ENCODE data around the gene SETDB1.
"Not testable (repeated sequence)": the region's sequence is repeated elsewhere in the genome, so short reads cannot be mapped to it uniquely, and the experiment has no call there.

Gene SETDB1

GRCh38 chr1:150926097-150926741, at the start of gene SETDB1:
Gene SETDB1, plus strand, starts transcription at chr1:150926363. Its CDS starts 1,352 bp downstream, at chr1:150927715.
- DNase-seq (ENCODE audit: low spot score), result peak; percentile 98

- DNase-seq (ENCODE audit: low spot score), result not testable (repeated sequence)
These were observed 47.2 kb upstream of the SETDB1 start for GRCh38 chr1:150878931-150879330.

- no peak for DNase-seq (ENCODE audit: low spot score)
These were observed 44.7 kb upstream of the SETDB1 start for GRCh38 chr1:150881331-150882070.

- not testable (repeated sequence) for DNase-seq (ENCODE audit: low spot score)
These were observed 43.0 kb upstream of the SETDB1 start for GRCh38 chr1:150883121-150883520.

GRCh38 chr1:150887018-150887417, 39.1 kb upstream of the SETDB1 start, which contains the start of gene CTXND2:
Gene CTXND2, plus strand, starts transcription at chr1:150887136. Its CDS starts 25,179 bp downstream, at chr1:150912315.
- no peak for DNase-seq (ENCODE audit: low spot score)

- no peak for DNase-seq (ENCODE audit: low spot score)
These were observed 37.4 kb upstream of the SETDB1 start for GRCh38 chr1:150888727-150889126.

GRCh38 chr1:150890033-150890416, 36.1 kb upstream of the SETDB1 start:
- DNase-seq (ENCODE audit: low spot score), result peak; percentile 32

- DNase-seq (ENCODE audit: low spot score), result no peak
These were observed 32.7 kb upstream of the SETDB1 start for GRCh38 chr1:150893336-150893913.

- no peak for DNase-seq (ENCODE audit: low spot score)
These were observed 30.5 kb upstream of the SETDB1 start for GRCh38 chr1:150895618-150896017.

- not testable (repeated sequence) for DNase-seq (ENCODE audit: low spot score)
These were observed 26.4 kb upstream of the SETDB1 start for GRCh38 chr1:150899795-150900194.

GRCh38 chr1:150902346-150902745, 23.8 kb upstream of the SETDB1 start:
- DNase-seq (ENCODE audit: low spot score), result no peak

GRCh38 chr1:150902751-150903150, 23.4 kb upstream of the SETDB1 start:
- no peak for DNase-seq (ENCODE audit: low spot score)

- no peak for DNase-seq (ENCODE audit: low spot score)
These were observed 20.9 kb upstream of the SETDB1 start for GRCh38 chr1:150905301-150905700.

GRCh38 chr1:150906329-150906728, 19.8 kb upstream of the SETDB1 start:
- DNase-seq (ENCODE audit: low spot score), result no peak

- no peak for DNase-seq (ENCODE audit: low spot score)
These were observed 19.4 kb upstream of the SETDB1 start for GRCh38 chr1:150906813-150907212.

- DNase-seq (ENCODE audit: low spot score), result no peak
These were observed 16.5 kb upstream of the SETDB1 start for GRCh38 chr1:150909585-150910180.

- no peak for DNase-seq (ENCODE audit: low spot score)
These were observed 13.5 kb upstream of the SETDB1 start for GRCh38 chr1:150912623-150913022.

- DNase-seq (ENCODE audit: low spot score), result no peak
These were observed 8.8 kb upstream of the SETDB1 start for GRCh38 chr1:150917387-150917786.

GRCh38 chr1:150922519-150922975, 3.6 kb upstream of the SETDB1 start:
- peak; percentile 91 for DNase-seq (ENCODE audit: low spot score)

GRCh38 chr1:150925080-150925479, 1.1 kb upstream of the SETDB1 start:
- no peak for DNase-seq (ENCODE audit: low spot score)

- DNase-seq (ENCODE audit: low spot score), result no peak
These were observed 1.5 kb downstream of the SETDB1 start for GRCh38 chr1:150927624-150928023.

GRCh38 chr1:150928286-150928685, 2.1 kb downstream of the SETDB1 start:
- no peak for DNase-seq (ENCODE audit: low spot score)

- not testable (repeated sequence) for DNase-seq (ENCODE audit: low spot score)
These were observed 2.6 kb downstream of the SETDB1 start for GRCh38 chr1:150928775-150929174.
